Prostate gland (tissue), 2 donors: ENCODE measurements around the gene BCHE. TPM values are rescaled to one million over a fixed set of nuclear protein-coding genes. Genes with fewer than 3 reads are reported as not detected.

Source experiments
- DNase-seq: peaks from one replicate; pipeline ENCODE4 v3.0.0-alpha.2; 2019; ENCODE audit warnings: low spot score
- H3K27ac ChIP-seq, 2 donors: fragments of 200-600 bp; sonication (generic); 2 replicates each; pipeline ENCODE4 v1.5.1; 2017 to 2019
- H3K27me3 ChIP-seq: fragments of 200-600 bp; sonication (generic); replicated peaks from 2 replicates; pipeline ENCODE4 v1.5.1; 2019; ENCODE audit not compliant: insufficient read depth
- H3K36me3 ChIP-seq, 2 donors: fragments of 200-600 bp; sonication (generic); 1 replicate in 1 of 2; 2 replicates in 1 of 2; pipeline versions ENCODE4 v1.5.1 to v1.8.1; 2017 to 2019
- H3K4me1 ChIP-seq: fragments of 200-600 bp; sonication (generic); replicated peaks from 2 replicates; pipeline ENCODE4 v1.5.1; 2019
- H3K4me3 ChIP-seq, 2 donors: fragments of 200-600 bp; sonication (generic); 2 replicates each; pipeline ENCODE4 v1.5.1; 2017 to 2019
- H3K9me3 ChIP-seq: fragments of 200-600 bp; sonication (generic); 2 replicates; pipeline ENCODE4 v1.5.1; 2017
- POLR2A ChIP-seq: fragments of 450-650 bp; IDR thresholded peaks from one replicate; pipeline ENCODE4 v1.6.1; 2016; ENCODE audit warnings: antibody characterized with exemption, mild to moderate bottlenecking
- POLR2AphosphoS5 ChIP-seq: sonication (generic); formaldehyde crosslinking; IDR thresholded peaks from one replicate; pipeline ENCODE4 v1.6.1; 2017; ENCODE audit warnings: antibody characterized with exemption
- WGBS: methylation state at CpG from one replicate; pipeline ENCODE4 v1.1.5; 2018; 5-methylcytosine and 5-hydroxymethylcytosine counted together
- intact Hi-C: fragments of 100-400 bp; cut with DNase I; formaldehyde crosslinking; loops from one replicate; pipeline ENCODE4 v1.14.2; 2022
- total RNA-seq, 2 donors: library from RNA; depleted of rRNA; stranded (reverse); fragments of >200 nt; gene quantifications; one replicate each; pipeline ENCODE4 v1.1.0, GENCODE V29; 2016
- TF ChIP-seq, protein P1 (sequence below), 4 experiments: fragments of 200-600 bp in 2 of 4; fragments of 450-650 bp in 2 of 4; sonication (generic) in 2 of 4; IDR thresholded peaks; 1 replicate in 3 of 4; 2 replicates in 1 of 4; pipeline ENCODE4 v1.5.1; 2016 to 2019; ENCODE audit warnings: antibody characterized with exemption in 4 of 4, mild to moderate bottlenecking in 2 of 4, moderate library complexity in 2 of 4

BCHE gene
- total RNA-seq, 2 donors from 2014 or later = 1.8 to 2.2 TPM

DNA sequence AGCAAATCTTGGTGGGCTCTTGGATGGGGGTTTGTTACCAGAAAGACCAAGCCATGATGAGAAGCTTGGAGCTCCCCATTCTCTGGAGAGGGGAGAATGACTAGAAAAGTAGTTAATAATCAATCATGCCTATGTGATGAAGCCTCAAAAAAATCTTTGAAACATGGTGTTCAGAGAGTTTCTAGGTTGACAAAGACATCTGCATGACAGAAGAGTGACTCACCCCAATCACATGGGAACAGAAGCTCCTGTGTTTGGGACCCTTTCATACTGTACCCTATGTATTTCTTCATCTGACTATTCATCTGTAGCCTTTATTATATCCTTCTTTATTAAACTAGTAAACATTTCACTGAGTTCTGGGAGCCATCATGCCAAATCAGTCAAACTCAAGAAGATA lies 87.4 kb downstream of the BCHE start:
- Histone ChIP-seq H3K4me3 (no peak overlapping the region), H3K27me3 (no peaks in the 10 kb centered on the region), H3K36me3 (no peaks in the 10 kb centered on the region), H3K9me3 (no peaks in the 10 kb centered on the region), H3K27ac (no peak overlapping the region), H3K4me1 (no peaks in the 10 kb centered on the region)
- intact Hi-C loops = no loop called here
- no peak for TF ChIP-seq POLR2A
- TF ChIP-seq, protein P1, sequence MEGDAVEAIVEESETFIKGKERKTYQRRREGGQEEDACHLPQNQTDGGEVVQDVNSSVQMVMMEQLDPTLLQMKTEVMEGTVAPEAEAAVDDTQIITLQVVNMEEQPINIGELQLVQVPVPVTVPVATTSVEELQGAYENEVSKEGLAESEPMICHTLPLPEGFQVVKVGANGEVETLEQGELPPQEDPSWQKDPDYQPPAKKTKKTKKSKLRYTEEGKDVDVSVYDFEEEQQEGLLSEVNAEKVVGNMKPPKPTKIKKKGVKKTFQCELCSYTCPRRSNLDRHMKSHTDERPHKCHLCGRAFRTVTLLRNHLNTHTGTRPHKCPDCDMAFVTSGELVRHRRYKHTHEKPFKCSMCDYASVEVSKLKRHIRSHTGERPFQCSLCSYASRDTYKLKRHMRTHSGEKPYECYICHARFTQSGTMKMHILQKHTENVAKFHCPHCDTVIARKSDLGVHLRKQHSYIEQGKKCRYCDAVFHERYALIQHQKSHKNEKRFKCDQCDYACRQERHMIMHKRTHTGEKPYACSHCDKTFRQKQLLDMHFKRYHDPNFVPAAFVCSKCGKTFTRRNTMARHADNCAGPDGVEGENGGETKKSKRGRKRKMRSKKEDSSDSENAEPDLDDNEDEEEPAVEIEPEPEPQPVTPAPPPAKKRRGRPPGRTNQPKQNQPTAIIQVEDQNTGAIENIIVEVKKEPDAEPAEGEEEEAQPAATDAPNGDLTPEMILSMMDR (IDR thresholded peaks at IDR 0.05) = no peak
- no peak for TF ChIP-seq POLR2AphosphoS5
- no peak for DNase-seq

DNA sequence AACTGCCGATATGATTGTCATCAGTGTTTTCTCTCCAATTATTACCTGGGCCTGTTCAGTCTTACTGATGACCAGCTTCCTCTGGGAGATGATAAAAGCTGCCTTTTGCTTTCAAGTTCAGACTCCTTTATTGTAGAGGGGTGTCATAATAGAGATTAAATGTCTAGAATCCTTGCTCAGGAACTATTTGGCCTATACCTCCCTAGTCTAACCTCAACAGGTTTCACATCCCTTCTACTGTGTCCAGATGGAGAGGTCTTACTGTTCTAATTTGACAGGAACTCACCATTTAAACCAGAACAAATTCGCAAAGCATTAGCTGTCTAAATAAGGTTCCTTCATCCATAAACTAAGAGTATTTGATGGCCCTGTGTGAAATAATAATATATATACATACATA lies 88.0 kb downstream of the BCHE start:
- H3K4me3 ChIP-seq = no peak overlapping the region
- DNase-seq = no peak
- no peaks in the 10 kb centered on the region for H3K36me3 ChIP-seq
- 96% methylated on average over 2 of the region's 2 CpGs for WGBS
- intact Hi-C loops = no loop called here
- H3K27me3 ChIP-seq = no peaks in the 10 kb centered on the region
- TF ChIP-seq, protein P1 (IDR thresholded peaks at IDR 0.05) = no peak
- TF ChIP-seq POLR2A = no peak
- no peak for TF ChIP-seq POLR2AphosphoS5
- no peaks in the 10 kb centered on the region for H3K9me3 ChIP-seq
- H3K4me1 ChIP-seq = no peaks in the 10 kb centered on the region
- no peak overlapping the region for H3K27ac ChIP-seq

DNA sequence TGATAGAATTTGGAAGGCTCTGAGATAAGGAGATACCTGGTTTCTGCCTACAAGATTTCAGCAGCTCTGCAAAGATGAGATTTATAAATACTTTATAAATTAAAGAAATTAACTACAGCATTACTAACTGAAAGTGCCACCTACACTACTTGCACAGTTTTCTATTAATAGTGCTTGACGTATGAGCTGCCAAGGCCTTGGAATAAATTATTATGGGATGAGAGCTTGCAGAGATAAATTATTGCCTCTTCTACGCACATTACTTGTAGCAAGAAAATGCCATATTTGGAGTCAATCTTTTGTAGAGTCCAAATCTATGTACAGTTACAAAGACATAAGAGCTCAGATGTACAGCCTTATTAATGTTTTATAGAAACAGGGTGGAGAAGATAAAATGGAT lies 89.1 kb downstream of the BCHE start:
- TF ChIP-seq POLR2AphosphoS5 (no peak), POLR2A (no peak)
- TF ChIP-seq, protein P1 (IDR thresholded peaks at IDR 0.05) = no peak
- no peaks in the 10 kb centered on the region for H3K27me3 ChIP-seq
- H3K27ac ChIP-seq = no peak overlapping the region
- intact Hi-C loops = no loop called here
- no peak overlapping the region for H3K4me3 ChIP-seq
- H3K4me1 ChIP-seq = no peaks in the 10 kb centered on the region
- WGBS = 29% methylated on average over 2 of the region's 2 CpGs
- H3K36me3 ChIP-seq = no peaks in the 10 kb centered on the region
- H3K9me3 ChIP-seq = no peaks in the 10 kb centered on the region
- DNase-seq = no peak

DNA sequence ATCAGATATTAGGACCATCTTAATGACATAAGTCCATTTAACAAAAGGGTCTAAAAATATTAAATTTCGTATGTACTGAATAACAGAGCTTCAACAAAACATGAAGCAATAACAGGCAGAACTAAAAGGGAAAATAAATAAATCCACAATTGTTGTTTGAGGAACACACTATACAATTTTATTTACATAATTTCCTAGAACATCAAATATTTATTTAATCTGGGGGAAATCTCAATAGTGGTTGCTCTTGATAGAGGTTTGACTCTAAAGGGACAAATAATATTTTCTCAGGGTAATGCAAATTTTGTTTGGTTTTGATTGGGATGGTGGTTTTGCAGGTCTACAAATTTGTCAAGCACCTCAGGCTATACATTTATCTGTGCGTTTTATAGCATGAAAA lies 90.3 kb downstream of the BCHE start:
- Histone ChIP-seq H3K27ac (no peak overlapping the region), H3K9me3 (no peaks in the 10 kb centered on the region), H3K4me3 (no peak overlapping the region), H3K36me3 (no peaks in the 10 kb centered on the region), H3K27me3 (no peaks in the 10 kb centered on the region), H3K4me1 (no peaks in the 10 kb centered on the region)
- no peak for DNase-seq
- intact Hi-C loops = no loop called here
- 67% methylated on average over 2 of the region's 2 CpGs for WGBS
- TF ChIP-seq, protein P1 (IDR thresholded peaks at IDR 0.05) = no peak
- TF ChIP-seq POLR2A = no peak
- no peak for TF ChIP-seq POLR2AphosphoS5

DNA sequence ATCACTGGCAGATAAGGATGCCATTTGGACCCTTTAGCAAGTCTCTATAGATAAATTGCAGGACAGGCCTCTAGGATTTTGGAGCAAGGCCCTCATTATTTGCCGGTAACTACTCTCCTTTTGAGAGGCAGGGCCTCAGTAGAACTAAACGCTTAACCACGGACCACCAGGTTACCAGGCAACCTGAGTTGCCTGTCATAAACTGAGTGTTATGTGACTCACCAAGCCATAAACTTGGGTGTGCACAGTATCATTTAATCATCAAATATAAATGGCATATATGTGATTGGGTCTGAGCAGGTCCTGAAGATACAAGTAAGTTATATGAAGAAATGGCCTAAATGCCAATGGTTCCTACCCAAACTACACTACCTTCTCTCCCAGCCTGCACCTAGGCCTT lies 93.2 kb downstream of the BCHE start:
- Histone ChIP-seq H3K4me3 (no peak overlapping the region), H3K9me3 (no peaks in the 10 kb centered on the region), H3K27me3 (no peaks in the 10 kb centered on the region), H3K36me3 (no peaks in the 10 kb centered on the region), H3K4me1 (no peaks in the 10 kb centered on the region), H3K27ac (no peak overlapping the region)
- TF ChIP-seq POLR2A (no peak), POLR2AphosphoS5 (no peak)
- TF ChIP-seq, protein P1 (IDR thresholded peaks at IDR 0.05) = no peak
- 83% methylated on average over 3 of the region's 3 CpGs for WGBS
- DNase-seq = no peak
- intact Hi-C loops = no loop called here
